ENCODE measurements around the gene PLSCR2.
"Not testable (repeated sequence)": the region's sequence is repeated elsewhere in the genome, so short reads cannot be mapped to it uniquely, and the experiment has no call there.

The PLSCR2 gene

GRCh38 chr3:146493221-146493620 lies 23.9 kb upstream of the PLSCR2 start:
- no peak for TF ChIP-seq CTCF (IDR thresholded peaks at IDR 0.05; ENCODE audit: low read depth, low read length)
- Histone ChIP-seq H3K4me3 (ENCODE audit: low read depth, low read length) (no peak overlapping the region), H3K36me3 (no peaks in the 10 kb centered on the region), H3K27me3 (no peaks in the 10 kb centered on the region), H3K4me1 (no peaks in the 10 kb centered on the region), H3K9me3 (peaks cover 5% of the 10 kb centered on the region)
- no peak for DNase-seq

GRCh38 chr3:146491303-146491702 lies 21.9 kb upstream of the PLSCR2 start:
- no peaks in the 10 kb centered on the region for H3K9me3 ChIP-seq
- no peaks in the 10 kb centered on the region for H3K4me1 ChIP-seq
- TF ChIP-seq CTCF (IDR thresholded peaks at IDR 0.05; ENCODE audit: low read depth, low read length) = no peak
- no peak overlapping the region for H3K4me3 ChIP-seq (ENCODE audit: low read depth, low read length)
- no peaks in the 10 kb centered on the region for H3K27me3 ChIP-seq
- no peak for DNase-seq
- no peaks in the 10 kb centered on the region for H3K36me3 ChIP-seq

- no peak for TF ChIP-seq CTCF (IDR thresholded peaks at IDR 0.05; ENCODE audit: low read depth, low read length)
- no peaks in the 10 kb centered on the region for H3K9me3 ChIP-seq
These were observed 15.9 kb upstream of the PLSCR2 start for GRCh38 chr3:146485297-146485696.

GRCh38 chr3:146476094-146476740 lies 6.9 kb upstream of the PLSCR2 start:
- no peak for TF ChIP-seq CTCF (IDR thresholded peaks at IDR 0.05; ENCODE audit: low read depth, low read length)
- H3K27me3 ChIP-seq = no peaks in the 10 kb centered on the region
- H3K4me3 ChIP-seq (ENCODE audit: low read depth, low read length) = no peak overlapping the region
- H3K36me3 ChIP-seq = no peaks in the 10 kb centered on the region
- H3K4me1 ChIP-seq = no peaks in the 10 kb centered on the region
- DNase-seq = no peak
- no peaks in the 10 kb centered on the region for H3K9me3 ChIP-seq

More at GRCh38 chr3:146485297-146485696, 15.9 kb upstream of the PLSCR2 start:
- Histone ChIP-seq H3K27me3 (no peaks in the 10 kb centered on the region), H3K4me3 (ENCODE audit: low read depth, low read length) (no peak overlapping the region), H3K36me3 (no peaks in the 10 kb centered on the region), H3K4me1 (no peaks in the 10 kb centered on the region)
- no peak for DNase-seq

- DNase-seq; H3K4me3 ChIP-seq (ENCODE audit: low read depth, low read length); H3K27me3 ChIP-seq; H3K9me3 ChIP-seq; H3K36me3 ChIP-seq; H3K4me1 ChIP-seq: not testable (repeated sequence)
These were observed 5.6 kb upstream of the PLSCR2 start for GRCh38 chr3:146474976-146475375.

- Histone ChIP-seq H3K4me1 (no peaks in the 10 kb centered on the region), H3K9me3 (no peaks in the 10 kb centered on the region), H3K4me3 (ENCODE audit: low read depth, low read length) (no peak overlapping the region), H3K27me3 (no peaks in the 10 kb centered on the region; the same call in 1 of the 2 replicates), H3K36me3 (no peaks in the 10 kb centered on the region)
- no peak for TF ChIP-seq CTCF (IDR thresholded peaks at IDR 0.05; ENCODE audit: low read depth, low read length)
- DNase-seq = no peak
These were observed 4.4 kb upstream of the PLSCR2 start for GRCh38 chr3:146473726-146474125.
